K562 (cell line): Measurements from ENCODE around the gene RDM1. TPM values are rescaled to one million over a fixed set of nuclear protein-coding genes. Genes with fewer than 3 reads are reported as not detected.
A peak's percentile ranks its signal among the peaks of the same experiment; 100 is the strongest.

Experiments
- DNMT1 ChIP-seq: fragments of 450-650 bp; IDR thresholded peaks from 2 replicates; pipeline ENCODE4 v1.6.1; 2016; ENCODE audit warnings: antibody characterized with exemption, mild to moderate bottlenecking
- JUND ChIP-seq, 2 experiments: IDR thresholded peaks; 2 replicates in 1 of 2; 3 replicates in 1 of 2; pipeline ENCODE4 v1.6.1; 2011; ENCODE audit warnings: borderline replicate concordance in 2 of 2, low read depth in 2 of 2, low read length in 2 of 2, improper control_type of control experiment in 1 of 2, missing biosample characterization in 1 of 2, missing genetic modification characterization in 1 of 2, missing genetic modification reagents in 1 of 2
- KLF13 ChIP-seq: fragments of 450-650 bp; IDR thresholded peaks from 2 replicates; pipeline ENCODE4 v1.6.1; 2016; ENCODE audit warnings: missing genetic modification characterization, low read depth, mild to moderate bottlenecking, missing compliant biosample characterization, moderate library complexity, borderline replicate concordance
- POLR2AphosphoS2 ChIP-seq: IDR thresholded peaks from 2 replicates; pipeline ENCODE4 v1.6.1; 2012; ENCODE audit warnings: low read length, improper control_type of control experiment
- PTBP1 ChIP-seq: fragments of 200-400 bp; formaldehyde crosslinking; IDR thresholded peaks from 2 replicates; pipeline ENCODE4 v1.6.1; 2017; ENCODE audit warnings: low read depth, low read length
- STAT6 ChIP-seq: sonication (generic); formaldehyde crosslinking; IDR thresholded peaks from 2 replicates; pipeline ENCODE4 v1.8.1; 2023; ENCODE audit warnings: mild to moderate bottlenecking, missing genetic modification reagents
- WHSC1 ChIP-seq: IDR thresholded peaks from one replicate; pipeline ENCODE4 v1.6.1; 2012; ENCODE audit warnings: low read length, control low read depth, inconsistent platforms
- ZFX ChIP-seq: sonication (generic); formaldehyde crosslinking; IDR thresholded peaks from 2 replicates; pipeline ENCODE4 v1.8.0; 2022; ENCODE audit warnings: mild to moderate bottlenecking, missing genetic modification reagents, moderate library complexity
- ZNF184 ChIP-seq: sonication (generic); formaldehyde crosslinking; IDR thresholded peaks from 2 replicates; pipeline ENCODE4 v1.5.0; 2020; ENCODE audit warnings: missing genetic modification reagents
- ZNF696 ChIP-seq: fragments of 250-450 bp; sonication (Bioruptor Pico); conservative IDR thresholded peaks from 2 replicates; pipeline ENCODE4 v1.4.0; 2020; ENCODE audit warnings: mild to moderate bottlenecking, moderate library complexity
- ZSCAN29 ChIP-seq: fragments of 450-650 bp; IDR thresholded peaks from 2 replicates; pipeline ENCODE4 v1.6.1; 2017
- polyA plus RNA-seq, 8 experiments: library from polyadenylated mRNA; depleted of rRNA in 4 of 8; stranded (reverse) in 5 of 8; unstranded in 3 of 8; fragments of >200 nt; fragmentation: Nextera tagmentation in 2 of 8; fragmentation: Illumina TruSeq in 1 of 8; extraction: Ambion mirVana in 2 of 8; extraction: Trizol in 1 of 8; gene quantifications; 2 replicates each; pipeline versions ENCODE4 v1.2.1 to v1.2.3, GENCODE V29; 2011 to 2014; ENCODE audit warnings: inconsistent platforms in 1 of 8, missing spikeins in 1 of 8
- total RNA-seq, 7 experiments: library from RNA; depleted of rRNA in 6 of 7; stranded (reverse); fragments of >200 nt in 6 of 7; fragmentation: Illumina TruSeq in 2 of 7; extraction: Trizol in 2 of 7; gene quantifications; 2 replicates each; pipeline versions ENCODE4 v1.2.1 to v1.2.3, GENCODE V29; 2011 to 2021; ENCODE audit warnings: low replicate concordance in 1 of 7
- TF ChIP-seq, protein P1 (sequence below): fragments of 450-650 bp; formaldehyde crosslinking; IDR thresholded peaks from 2 replicates; pipeline ENCODE4 v1.4.0; 2022; ENCODE audit warnings: mild to moderate bottlenecking, moderate library complexity

Gene RDM1
- total and polyA plus RNA-seq, 9 of the 15 experiments (the other 6 are each of a cell fraction or from before 2014, with no cell fraction given): 2.5 to 11.2 (median 5.4) TPM

GRCh38 chr17:35879773-35880654 lies 50.6 kb downstream of the RDM1 start, which contains the start of gene CCL5 (continued):
- TF ChIP-seq KLF13 (tag): no peak
- TF ChIP-seq JUND (IDR thresholded peaks at IDR 0.05; ENCODE audit: borderline replicate concordance, low read depth, low read length): peak; percentile 55; the same call in 1 of the 2 replicates
- peak; percentile 43; the same call in 2 of the 3 replicates for TF ChIP-seq JUND (tag; IDR thresholded peaks at IDR 0.05; ENCODE audit: borderline replicate concordance, low read depth, low read length)
- no peak for TF ChIP-seq POLR2AphosphoS2
- TF ChIP-seq, protein P1, sequence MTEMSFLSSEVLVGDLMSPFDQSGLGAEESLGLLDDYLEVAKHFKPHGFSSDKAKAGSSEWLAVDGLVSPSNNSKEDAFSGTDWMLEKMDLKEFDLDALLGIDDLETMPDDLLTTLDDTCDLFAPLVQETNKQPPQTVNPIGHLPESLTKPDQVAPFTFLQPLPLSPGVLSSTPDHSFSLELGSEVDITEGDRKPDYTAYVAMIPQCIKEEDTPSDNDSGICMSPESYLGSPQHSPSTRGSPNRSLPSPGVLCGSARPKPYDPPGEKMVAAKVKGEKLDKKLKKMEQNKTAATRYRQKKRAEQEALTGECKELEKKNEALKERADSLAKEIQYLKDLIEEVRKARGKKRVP (CRISPR knock-in tag): no peak
- no peak for TF ChIP-seq ZNF184 (CRISPR knock-in tag)
- TF ChIP-seq ZNF696 (CRISPR knock-in tag): no peak
- TF ChIP-seq DNMT1: no peak
- no peak for TF ChIP-seq ZSCAN29
- no peak for TF ChIP-seq PTBP1
- no peak for TF ChIP-seq STAT6 (CRISPR knock-in tag)
- no peak for TF ChIP-seq ZFX
- TF ChIP-seq WHSC1: no peak
